Frontal cortex (tissue), 4 donors: ENCODE results near the gene SPG7. TPM values are rescaled to one million over a fixed set of nuclear protein-coding genes. Genes with fewer than 3 reads are reported as not detected.

Source experiments
- DNase-seq, 2 donors: peaks; one replicate each; pipeline ENCODE4 v3.0.0; 2012; ENCODE audit warnings: low spot score in 2 of 2
- FAIRE-seq: peaks from 2 replicates; lab custom pipeline; 2012; peaks lifted over from hg19 to GRCh38; lab: Jason Lieb, UNC
- total RNA-seq: library from RNA; depleted of rRNA; stranded (reverse); fragments of >200 nt; gene quantifications from one replicate; pipeline ENCODE4 v1.2.3, GENCODE V29; 2014
- donor health status: control.
- donor health status: control.
- donor health status: control.

SPG7 gene
- total RNA-seq, 1 donor from 2014 or later, result 84.8 TPM

DNA sequence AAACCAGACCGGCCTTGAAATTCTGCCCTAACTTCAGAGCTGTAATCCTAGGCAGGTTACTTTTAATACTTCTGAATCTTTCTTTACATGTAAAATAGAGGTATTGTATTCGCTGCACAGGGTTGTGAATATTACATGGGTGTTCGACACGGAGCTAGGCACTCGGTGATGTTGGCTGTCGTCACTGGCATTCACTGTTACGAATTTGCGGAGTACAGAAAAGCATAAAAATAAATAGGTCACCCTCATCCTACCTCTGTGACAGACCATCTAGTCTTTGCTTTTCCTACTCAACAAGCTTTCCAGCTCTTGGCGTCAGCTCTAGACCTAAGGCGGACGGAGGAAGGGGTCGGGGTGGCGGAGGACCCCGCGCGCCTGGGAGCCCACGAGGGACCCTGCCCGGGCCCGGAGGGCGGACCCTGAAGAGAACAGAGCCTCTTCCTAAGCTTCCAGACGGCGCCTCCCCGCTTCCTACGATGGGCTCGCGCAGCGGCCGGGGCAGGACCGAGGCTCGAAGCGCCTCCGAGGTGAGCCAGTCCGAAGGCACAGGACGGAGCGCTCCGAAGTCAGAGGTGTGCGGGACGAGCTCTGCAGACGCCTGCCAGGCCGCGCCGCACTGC lies 879 bp upstream of the SPG7 start:
- FAIRE-seq, result no peak
- no peak for DNase-seq

DNA sequence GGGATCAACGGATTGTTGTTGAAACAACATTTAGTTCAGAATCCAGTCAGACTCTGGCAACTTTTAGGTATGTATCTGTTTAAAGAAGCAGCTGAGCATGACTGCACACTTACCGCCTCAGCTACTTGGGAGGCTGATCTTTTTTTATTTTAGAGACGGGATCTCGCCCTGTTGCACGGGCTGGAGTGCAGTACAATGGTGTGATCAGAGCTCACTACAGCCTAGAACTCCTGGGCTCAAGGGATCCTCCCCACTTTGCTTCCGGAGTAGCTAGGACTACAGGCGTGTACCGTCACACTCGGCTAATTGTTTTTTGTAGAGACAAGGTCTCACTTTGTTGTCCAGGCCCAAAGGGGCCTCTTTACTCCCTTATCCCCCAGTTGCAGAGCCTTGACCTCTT lies 2.3 kb downstream of the SPG7 start:
- DNase-seq, result no peak
- FAIRE-seq, result no peak

DNA sequence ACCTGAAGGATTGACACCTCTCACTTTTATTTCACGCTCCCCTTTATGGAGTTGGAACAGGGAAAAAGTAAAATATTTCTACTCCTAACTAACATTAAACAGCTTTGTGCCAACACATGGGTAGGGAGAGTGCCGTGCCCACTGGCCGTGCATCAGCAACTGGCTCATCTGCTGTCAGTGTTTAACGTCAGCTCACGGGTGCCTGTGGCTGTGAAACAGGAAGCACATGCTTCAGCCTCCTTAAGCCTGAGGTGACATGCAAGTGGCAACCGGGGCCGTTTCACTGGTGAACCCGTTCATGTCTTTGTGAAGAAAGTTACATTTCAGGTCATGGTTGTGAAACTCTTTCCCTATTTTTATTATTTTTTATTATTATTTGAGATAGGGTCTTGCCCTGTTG lies 3.2 kb downstream of the SPG7 start:
- no peak for FAIRE-seq
- no peak for DNase-seq

DNA sequence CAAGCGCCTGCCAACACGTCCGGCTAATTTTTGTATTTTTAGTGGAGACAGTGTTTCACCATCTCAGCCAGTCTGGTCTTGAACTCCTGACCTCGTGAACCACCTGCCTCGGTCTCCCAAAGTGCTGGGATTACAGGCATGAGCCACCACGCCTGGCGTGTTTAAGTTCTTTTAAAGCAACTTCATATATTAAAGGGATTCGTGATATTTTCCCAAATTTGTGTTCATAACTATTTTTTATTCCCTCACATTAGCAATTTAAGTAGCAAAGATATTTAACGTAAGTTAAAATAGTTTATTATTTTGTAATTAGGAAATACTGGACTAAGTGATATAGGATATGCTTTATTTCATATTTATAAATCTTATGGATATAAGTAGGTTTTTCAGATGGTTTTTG lies 4.2 kb downstream of the SPG7 start:
- no peak for FAIRE-seq

DNA sequence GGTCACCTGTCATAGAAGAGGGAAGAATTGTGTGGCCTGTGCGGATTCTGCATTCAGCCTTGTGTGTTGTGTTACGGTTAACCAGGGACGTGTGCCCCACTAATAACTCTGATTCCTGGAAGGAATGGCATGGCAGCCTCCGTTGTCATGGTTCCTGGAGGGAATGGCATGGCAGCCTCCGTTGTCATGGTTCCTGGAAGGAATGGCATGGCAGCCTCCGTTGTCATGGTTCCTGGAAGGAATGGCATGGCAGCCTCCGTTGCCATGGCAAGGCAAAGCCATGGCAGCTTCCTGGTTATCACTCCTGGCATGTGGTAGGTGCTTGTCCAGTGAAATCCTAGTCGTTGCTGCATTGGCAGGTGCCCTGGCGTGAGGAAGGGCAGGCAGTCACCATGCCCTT lies 8.9 kb downstream of the SPG7 start:
- DNase-seq (no peak), FAIRE-seq (no peak)

More for the DNA sequence above, 4.2 kb downstream of the SPG7 start:
- no peak for DNase-seq

DNA sequence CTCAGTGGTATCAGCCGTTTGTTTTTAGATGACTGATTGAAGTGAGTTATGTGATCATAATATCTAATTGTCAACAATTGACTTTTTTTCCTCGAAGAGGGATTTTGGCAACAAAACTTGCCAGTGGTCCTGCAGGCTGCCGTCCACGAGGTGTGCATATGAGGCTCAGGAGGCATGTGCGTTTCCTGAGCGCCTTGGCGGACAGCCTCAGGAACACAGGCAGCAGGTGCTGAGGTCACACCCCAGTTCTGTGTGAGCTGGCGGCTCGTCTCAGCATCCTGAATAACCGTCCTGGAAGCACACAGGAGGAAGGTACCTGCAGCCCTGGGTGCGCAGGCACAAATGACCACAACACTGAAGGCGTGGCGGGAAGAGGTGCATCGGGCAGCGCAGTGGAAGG lies 11.7 kb downstream of the SPG7 start:
- FAIRE-seq, result no peak

DNA sequence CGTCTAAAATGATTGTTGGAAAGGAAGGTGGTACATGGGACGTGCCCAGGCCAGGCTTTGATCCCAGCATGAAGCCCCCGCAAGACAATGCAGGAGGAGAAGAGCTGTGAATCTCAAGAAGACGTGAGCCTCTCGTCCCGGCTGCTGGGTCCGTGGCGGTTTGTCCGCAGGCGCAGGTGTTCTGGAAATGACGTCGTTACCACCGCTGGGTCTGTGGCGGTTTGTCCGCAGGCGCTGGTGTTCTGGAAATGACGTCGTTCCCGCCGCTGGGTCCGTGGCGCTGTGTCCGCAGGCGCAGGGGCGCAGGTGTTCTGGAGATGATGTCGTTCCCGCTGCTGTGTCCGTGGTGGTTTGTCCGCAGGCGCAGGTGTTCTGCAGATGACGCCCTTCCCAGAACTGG lies 14.1 kb downstream of the SPG7 start:
- DNase-seq (no peak), FAIRE-seq (no peak)

More for the DNA sequence above, 11.7 kb downstream of the SPG7 start:
- DNase-seq, result no peak

DNA sequence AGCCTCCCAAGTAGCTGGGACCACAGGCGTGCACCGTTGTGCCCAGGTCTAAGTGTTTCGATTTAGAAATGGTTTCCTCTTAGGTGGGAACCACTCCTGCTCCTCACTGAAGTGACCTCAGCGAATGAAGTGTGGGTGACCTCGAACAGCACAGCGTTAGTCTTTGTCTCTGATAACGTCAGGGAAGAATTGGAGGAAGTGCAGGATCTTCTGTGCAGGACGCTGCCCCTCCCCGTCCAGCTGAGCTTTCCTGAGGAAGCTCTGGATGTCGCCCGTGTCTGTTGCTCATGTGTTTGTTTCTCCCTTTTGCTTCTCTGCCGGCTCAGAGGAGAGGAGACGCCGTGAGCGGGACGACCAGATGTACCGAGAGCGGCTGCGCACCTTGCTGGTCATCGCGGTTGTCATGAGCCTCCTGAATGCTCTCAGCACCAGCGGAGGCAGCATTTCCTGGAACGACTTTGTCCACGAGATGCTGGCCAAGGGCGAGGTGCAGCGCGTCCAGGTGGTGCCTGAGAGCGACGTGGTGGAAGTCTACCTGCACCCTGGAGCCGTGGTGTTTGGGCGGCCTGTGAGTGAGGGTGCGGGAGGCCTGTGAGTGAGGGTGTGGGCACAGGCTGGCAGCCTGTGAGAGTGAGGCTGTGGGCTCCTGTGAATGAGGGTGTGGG lies 15.6 kb downstream of the SPG7 start:
- FAIRE-seq (no peak), DNase-seq (no peak)

DNA sequence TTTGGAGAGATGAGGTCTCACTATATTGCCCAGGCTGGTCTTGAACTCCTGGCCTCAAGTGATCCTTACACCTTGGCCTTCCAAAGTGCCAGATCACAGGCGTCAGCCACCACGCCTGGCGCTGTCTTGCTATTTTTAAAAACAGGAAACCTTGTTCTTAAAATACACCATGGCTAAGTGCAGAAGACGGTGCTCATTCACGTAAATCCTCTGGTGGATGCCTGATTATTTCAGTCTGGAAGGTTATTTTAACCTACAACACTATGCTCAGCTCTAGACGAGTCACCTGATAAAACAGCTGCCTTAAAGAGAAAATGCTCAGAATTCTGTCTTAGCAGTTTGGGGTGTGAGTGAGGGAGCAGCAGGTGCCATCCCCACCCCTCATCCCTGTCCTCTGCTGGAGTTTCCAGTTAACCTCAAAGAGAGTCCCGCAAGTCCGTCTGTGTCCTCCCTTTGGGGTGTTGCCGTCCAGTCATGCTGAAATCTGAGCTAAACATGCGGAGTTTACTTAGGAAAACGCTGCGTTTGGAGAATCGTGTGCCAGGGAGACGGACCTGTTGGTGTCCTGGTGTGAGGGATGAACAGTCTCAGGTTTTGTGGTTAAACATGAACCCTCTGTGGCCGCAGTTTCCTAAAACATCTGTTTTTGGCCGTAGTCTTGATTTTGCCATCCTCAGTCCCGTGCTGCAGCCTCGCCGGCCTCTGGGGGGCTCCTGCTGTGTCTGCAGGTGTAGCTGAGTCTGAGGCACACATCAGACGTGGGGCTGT lies 17.1 kb downstream of the SPG7 start:
- FAIRE-seq (no peak), DNase-seq (no peak)

DNA sequence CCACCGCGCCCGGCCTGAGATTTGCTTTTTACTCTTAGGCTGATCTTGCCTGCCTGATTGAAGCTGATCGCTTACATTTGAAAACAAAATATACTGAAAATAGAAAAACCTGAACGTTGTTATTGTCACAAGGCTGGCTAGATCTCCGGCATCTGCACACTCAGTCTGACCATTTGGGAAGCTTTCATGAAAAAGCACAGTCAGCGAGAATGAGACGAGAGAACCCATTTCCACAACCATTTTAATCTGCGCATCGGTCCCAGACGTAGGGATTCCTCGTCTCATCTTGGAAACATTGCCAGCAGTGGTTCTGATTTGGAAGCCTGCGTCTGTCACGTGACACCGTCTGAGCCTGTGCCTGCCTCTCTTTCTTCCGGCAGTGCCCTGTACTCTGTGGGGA lies 20.9 kb downstream of the SPG7 start:
- no peak for FAIRE-seq
- DNase-seq, result no peak

DNA sequence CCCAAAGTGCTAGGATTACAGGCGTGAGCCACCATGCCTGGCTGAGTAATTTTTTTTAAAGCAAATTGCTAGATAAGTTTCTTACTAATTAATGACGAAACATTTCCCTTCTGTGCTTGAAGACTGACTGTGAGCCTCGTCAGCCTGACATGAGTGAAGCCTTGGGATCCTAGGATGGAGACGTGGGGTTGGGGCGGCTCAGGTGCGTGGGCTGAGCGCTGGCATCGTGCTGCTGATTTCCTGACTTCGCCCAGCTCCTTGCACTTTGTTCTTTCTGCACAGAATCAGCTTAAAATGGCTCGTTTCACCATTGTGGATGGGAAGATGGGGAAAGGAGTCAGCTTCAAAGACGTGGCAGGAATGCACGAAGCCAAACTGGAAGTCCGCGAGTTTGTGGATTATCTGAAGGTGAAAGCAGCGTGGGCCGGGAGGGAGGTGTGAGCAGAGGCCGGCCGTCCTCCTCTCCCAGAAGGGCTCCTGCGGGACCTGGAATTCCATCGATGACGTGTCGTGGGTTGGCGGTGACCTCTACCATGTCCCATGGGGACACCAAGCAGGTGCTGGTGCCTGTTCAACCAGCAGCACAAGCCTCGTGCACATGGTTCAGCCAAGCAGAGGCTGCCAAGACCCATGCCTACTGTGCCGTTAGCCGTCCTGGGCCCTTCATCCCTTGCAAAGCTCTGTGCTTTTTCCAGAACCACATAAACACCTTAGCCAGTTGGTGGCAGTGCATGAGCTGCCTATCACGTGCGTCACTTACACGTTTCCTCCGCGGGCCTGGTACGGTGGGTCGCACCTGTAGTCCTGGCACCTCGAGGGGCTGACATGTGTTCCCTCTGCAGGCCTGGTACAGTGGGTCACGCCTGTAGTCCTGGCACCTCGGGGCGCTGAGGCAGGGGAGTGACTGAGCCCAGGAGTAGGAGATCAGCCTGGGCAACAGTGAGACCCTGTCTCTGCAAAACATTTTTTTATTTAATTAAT lies 22.5 kb downstream of the SPG7 start:
- DNase-seq (no peak), FAIRE-seq (no peak)

DNA sequence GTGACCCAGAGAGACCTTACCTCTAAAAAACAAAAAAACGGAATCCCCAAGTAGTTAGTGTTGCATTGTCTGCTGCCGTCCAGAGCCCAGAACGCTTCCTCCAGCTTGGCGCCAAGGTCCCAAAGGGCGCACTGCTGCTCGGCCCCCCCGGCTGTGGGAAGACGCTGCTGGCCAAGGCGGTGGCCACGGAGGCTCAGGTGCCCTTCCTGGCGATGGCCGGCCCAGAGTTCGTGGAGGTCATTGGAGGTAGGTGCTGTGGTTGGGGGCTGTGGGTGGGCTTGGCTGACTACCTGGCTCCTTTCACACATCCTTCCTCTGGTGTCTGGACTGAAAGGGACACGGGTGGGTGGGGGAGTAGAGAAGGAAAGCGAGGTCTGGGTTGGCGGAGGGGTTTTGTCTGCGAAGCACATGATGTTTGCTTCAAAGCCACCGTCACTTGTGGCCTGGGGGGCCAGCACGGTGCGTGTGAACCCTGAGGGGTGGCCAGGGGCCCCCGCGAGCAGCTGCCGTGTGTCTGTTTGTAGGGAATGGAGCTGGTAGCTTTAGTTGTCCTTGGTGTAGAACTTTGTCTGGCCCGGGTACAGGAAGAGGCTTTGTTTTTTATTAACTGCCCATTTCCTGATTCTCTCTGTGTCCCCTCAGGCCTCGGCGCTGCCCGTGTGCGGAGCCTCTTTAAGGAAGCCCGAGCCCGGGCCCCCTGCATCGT lies 23.8 kb downstream of the SPG7 start:
- FAIRE-seq, result no peak

DNA sequence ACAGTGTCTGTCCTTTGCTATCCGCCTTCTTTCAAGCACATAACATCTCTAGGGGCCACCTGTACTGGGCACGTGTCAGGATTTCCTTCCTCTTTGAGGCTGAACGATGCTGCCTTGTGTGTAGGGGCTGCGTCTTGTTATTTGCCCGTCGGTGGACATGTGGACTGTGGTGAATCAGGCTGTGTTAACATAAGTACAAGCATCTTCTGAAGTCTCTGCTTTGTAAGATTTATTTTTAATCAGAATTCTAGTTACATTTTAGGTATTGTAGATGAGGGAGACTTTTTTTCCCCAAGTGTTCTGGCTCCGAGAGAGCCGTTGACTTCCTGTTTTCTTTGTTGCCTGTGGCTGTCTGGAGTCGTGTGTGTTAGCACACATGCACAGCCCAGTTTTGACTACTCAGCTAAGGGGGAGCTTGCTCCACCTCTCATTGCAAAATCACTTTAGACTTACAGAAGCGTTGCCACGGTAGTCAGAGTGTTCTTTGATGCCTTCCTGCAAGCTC lies 26.1 kb downstream of the SPG7 start:
- FAIRE-seq (no peak), DNase-seq (peak; percentile 48 to 57)

More for the DNA sequence above, 23.8 kb downstream of the SPG7 start:
- no peak for DNase-seq

DNA sequence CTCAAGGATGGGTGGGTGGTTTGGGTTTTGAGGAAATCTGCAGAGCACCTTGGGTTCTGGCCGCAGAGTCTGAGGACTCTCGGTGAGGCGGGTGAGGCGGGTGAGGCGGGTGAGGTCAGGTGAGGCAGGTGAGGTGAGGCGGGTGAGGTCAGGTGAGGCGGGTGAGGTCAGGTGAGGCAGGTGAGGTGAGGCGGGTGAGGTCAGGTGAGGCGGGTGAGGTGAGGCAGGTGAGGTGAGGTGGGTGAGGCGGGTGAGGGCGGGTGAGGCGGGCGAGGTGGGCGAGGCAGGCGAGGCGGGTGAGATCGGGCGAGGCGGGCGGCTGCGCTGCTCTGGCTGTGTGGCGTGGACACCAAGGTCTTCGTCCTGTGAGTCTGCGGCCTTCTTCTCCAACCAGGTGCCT lies 28.2 kb downstream of the SPG7 start:
- DNase-seq, result no peak
- FAIRE-seq, result no peak

DNA sequence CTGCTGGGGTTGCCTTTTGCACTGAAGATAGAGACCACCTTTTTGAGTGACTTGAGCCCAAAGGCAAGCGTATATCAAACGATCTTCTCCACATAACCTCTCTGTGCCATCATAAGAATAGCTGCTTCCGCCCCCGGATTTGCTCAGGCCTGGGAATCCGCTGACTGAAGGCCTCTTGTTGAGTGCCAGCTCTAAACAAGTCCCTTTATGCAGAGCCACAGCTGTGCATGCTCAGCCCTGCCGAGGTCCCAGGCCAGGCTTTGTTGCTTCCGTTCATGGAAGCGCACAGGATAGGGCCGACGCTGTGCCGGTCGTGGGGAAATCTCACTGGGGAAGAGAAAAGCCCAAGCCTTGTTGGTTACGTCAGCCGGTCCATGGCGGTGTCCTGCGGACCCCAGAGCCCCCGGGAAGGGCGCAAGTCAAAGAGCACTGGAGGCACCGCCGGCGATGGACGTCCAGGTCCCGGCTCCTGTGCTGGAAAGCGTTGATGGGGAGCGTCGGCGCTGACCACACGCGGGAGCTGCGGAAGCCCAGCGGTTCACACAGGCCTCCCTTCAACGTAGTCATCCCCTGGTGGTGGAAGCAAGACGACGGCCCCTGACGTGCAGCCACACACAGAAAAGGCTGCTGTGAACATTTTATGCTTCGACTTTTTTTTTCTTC lies 28.8 kb downstream of the SPG7 start:
- FAIRE-seq (no peak), DNase-seq (peak; percentile 82 to 86)

DNA sequence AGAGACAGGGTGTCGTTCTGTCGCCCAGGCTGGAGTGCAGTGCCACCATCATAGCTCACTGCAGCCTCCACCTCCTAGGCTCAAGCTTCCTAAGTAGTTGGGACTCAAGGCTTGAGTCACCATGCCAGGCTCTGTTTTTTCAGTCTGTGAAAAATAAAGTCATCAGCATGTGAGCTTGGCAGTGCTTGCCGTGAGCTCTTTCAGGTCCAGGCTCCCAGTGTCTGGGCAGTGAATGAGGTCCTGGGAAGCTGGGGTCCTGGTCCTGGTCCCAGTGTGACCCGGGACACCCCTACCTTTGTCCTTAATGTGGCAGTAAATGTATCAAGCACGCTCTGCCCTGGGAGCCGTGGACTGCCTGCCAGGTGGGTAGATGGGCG lies 29.3 kb downstream of the SPG7 start:
- DNase-seq (no peak), FAIRE-seq (no peak)

DNA sequence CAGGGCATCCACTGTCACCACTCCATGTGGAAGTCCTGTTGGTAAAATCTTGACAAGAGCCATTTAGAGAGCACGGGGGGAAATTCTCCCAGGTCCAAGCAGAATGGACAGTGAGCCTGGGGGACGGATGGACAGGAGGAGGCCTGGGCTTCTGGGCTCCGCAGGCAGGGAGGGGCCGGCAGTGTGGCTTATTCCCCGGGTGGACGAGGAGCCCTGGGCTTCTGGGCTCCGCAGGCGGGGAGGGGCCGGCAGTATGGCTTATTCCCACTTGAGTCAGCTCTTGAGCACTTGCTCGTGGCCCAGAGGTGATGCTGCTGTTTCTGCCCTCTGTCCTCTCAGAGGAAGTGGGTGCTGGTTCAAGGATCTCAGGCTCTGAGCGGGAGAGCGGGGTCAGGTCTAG lies 30.1 kb downstream of the SPG7 start:
- no peak for DNase-seq

DNA sequence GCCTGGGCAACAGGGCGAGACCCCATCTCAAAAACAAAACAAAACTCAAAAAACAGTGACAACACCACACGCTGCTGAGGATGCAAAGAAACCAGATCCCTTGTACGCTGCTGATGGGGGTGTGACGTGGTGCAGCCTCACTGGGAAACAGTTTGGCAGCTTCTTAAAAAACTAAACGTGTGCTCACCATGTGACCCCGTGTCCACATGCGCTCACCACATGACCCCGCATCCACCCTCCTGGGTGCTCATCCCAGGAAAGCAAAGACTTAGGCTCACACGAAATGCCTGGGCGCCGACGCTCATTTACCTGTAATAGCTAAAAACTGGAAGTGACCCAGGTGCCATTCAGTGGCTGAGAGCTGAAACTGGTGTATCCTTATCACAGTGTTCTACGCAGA lies 32.4 kb downstream of the SPG7 start:
- DNase-seq, result no peak
- FAIRE-seq, result no peak

More for the DNA sequence above, 30.1 kb downstream of the SPG7 start:
- no peak for FAIRE-seq

DNA sequence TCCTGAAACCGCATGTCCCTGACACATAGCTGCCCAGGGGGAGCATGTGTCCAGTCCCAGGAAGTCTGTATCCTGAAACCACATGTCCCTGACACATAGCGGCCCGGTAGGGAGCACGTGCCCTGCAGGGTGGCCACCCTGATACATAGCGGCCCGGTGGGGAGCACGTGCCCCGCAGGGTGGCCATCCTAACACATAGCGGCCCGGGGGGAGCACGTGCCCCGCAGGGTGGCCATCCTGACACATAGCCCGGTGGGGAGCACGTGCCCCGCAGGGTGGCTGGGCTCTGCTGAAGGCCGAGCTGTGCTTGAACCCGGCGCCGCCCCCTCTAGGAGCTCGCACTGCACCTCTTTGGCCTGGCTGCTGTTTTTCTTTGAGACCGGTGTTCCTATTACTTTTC lies 33.6 kb downstream of the SPG7 start:
- DNase-seq (no peak), FAIRE-seq (no peak)
